Measurements from ENCODE around the gene C2orf74. TPM values are rescaled to one million over a fixed set of nuclear protein-coding genes. Genes with fewer than 3 reads are reported as not detected.

C2orf74 gene
- polyA plus RNA-seq, 3 donors, result 3.0 to 18.2 (median 12.0) TPM

DNA sequence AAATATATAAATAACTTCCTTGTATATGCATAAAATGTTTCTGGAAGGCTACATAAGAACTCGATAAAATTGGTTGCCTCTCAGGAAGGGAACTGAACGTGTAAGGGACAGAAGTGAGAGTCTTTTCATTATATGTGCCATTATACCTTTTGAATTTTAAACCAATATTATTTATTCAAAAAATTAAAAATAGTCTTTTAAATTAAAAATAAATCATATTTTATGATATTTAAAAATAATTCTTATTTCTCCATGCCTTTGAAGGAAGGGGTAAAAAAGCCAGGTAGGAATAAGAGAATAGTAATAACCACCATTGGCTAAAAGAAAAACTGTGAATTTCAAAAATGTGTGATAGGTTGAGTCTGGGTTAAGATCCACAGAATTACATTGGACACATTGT, 45.7 kb upstream of the C2orf74 start:
- H3K27ac Mint-ChIP-seq, result no peak overlapping the region

DNA sequence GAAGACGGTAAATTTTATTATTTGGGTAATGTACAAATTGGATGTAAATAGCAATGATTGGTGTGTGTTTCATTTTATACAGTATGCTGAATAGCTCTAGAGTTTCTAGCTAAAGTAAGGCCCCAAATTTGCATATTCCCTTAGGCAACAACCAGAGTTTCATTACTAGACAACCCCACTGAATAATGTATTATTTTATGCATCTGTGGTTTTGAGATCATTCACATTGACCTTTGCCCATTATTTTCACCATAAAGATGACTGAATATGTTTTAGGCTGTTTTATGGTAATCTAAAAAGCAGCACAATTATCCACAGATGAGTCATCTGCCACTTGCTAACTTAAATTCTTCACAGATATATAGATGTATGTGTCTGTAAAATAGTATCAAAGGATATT, 44.5 kb upstream of the C2orf74 start:
- WGBS (ENCODE audit: insufficient coverage), result no CpG with 5 or more reads among the region's 1 CpG
- TF ChIP-seq, protein P1, sequence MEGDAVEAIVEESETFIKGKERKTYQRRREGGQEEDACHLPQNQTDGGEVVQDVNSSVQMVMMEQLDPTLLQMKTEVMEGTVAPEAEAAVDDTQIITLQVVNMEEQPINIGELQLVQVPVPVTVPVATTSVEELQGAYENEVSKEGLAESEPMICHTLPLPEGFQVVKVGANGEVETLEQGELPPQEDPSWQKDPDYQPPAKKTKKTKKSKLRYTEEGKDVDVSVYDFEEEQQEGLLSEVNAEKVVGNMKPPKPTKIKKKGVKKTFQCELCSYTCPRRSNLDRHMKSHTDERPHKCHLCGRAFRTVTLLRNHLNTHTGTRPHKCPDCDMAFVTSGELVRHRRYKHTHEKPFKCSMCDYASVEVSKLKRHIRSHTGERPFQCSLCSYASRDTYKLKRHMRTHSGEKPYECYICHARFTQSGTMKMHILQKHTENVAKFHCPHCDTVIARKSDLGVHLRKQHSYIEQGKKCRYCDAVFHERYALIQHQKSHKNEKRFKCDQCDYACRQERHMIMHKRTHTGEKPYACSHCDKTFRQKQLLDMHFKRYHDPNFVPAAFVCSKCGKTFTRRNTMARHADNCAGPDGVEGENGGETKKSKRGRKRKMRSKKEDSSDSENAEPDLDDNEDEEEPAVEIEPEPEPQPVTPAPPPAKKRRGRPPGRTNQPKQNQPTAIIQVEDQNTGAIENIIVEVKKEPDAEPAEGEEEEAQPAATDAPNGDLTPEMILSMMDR (IDR thresholded peaks at IDR 0.05), result no peak
- H3K4me1 ChIP-seq (ENCODE audit: control insufficient read depth in 1 of 2, insufficient read depth in 2 of 2, low read length in 2 of 2), result no peaks in the 10 kb centered on the region
- Mint-ChIP-seq H3K4me1 (no peaks in the 10 kb centered on the region), H3K27me3 (ENCODE audit: low read depth in 3 of 3) (peaks cover 0 to 2% (median 0%) of the 10 kb centered on the region in 3 donors), H3K36me3 (peaks cover 34 to 59% of the 10 kb centered on the region in 2 donors), H3K4me3 (no peak overlapping the region), H3K27ac (no peak overlapping the region), H3K9me3 (peaks cover under 1 to 5% (median 3%) of the 10 kb centered on the region in 7 donors)
- no peaks in the 10 kb centered on the region for H3K9me3 ChIP-seq (replicated peaks in 1 of 2; ENCODE audit: control insufficient read depth in 1 of 2, insufficient read depth in 1 of 2, low read length in 2 of 2)
- H2AFZ ChIP-seq (ENCODE audit: insufficient read depth, low read depth, low read length, poor library complexity, severe bottlenecking), result no peak overlapping the region
- H3K79me2 ChIP-seq (ENCODE audit: insufficient read depth, low read length), result no peaks in the 10 kb centered on the region
- DNase-seq, result no peak
- H3K27ac ChIP-seq (ENCODE audit: low read depth in 1 of 2, low read length in 2 of 2), result no peak overlapping the region
- no peak overlapping the region for H3K4me3 ChIP-seq (replicated peaks in 1 of 3; ENCODE audit: low read depth in 2 of 3, low read length in 3 of 3)
- intact Hi-C loops (cut with micrococcal nuclease), result no loop called here
- H3K27me3 ChIP-seq (ENCODE audit: control insufficient read depth in 2 of 2, insufficient read depth in 2 of 2, low read length in 2 of 2), result no peaks in the 10 kb centered on the region
- H3K4me2 ChIP-seq (replicated peaks; ENCODE audit: extremely low read depth, low read length, poor library complexity, severe bottlenecking), result no peak overlapping the region
- peaks cover 13 to 64% of the 10 kb centered on the region in 2 donors for H3K36me3 ChIP-seq (replicated peaks in 1 of 2; ENCODE audit: control insufficient read depth in 1 of 2, insufficient read depth in 2 of 2, low read length in 2 of 2)
- no peaks in the 10 kb centered on the region for H4K20me1 ChIP-seq (ENCODE audit: insufficient read depth, low read length)
- H3K9ac ChIP-seq (ENCODE audit: insufficient read depth, low read length, poor library complexity, severe bottlenecking), result no peak overlapping the region

More for the DNA sequence above, 45.7 kb upstream of the C2orf74 start:
- H3K9me3 ChIP-seq (replicated peaks in 1 of 2; ENCODE audit: control insufficient read depth in 1 of 2, insufficient read depth in 1 of 2, low read length in 2 of 2), result no peaks in the 10 kb centered on the region
- intact Hi-C loops (cut with micrococcal nuclease), result no loop called here
- no peaks in the 10 kb centered on the region for H4K20me1 ChIP-seq (ENCODE audit: insufficient read depth, low read length)
- no peak overlapping the region for H3K9ac ChIP-seq (ENCODE audit: insufficient read depth, low read length, poor library complexity, severe bottlenecking)
- DNase-seq, result no peak
- H3K27me3 ChIP-seq (ENCODE audit: control insufficient read depth in 2 of 2, insufficient read depth in 2 of 2, low read length in 2 of 2), result no peaks in the 10 kb centered on the region
- WGBS (ENCODE audit: insufficient coverage), result no CpG with 5 or more reads among the region's 2 CpGs
- H3K27ac ChIP-seq (ENCODE audit: low read depth in 1 of 2, low read length in 2 of 2), result no peak overlapping the region
- H3K4me1 ChIP-seq (ENCODE audit: control insufficient read depth in 1 of 2, insufficient read depth in 2 of 2, low read length in 2 of 2), result no peaks in the 10 kb centered on the region
- TF ChIP-seq, protein P1 (IDR thresholded peaks at IDR 0.05), result no peak
- Mint-ChIP-seq H3K27me3 (ENCODE audit: low read depth in 3 of 3) (peaks cover 0 to 2% (median 0%) of the 10 kb centered on the region in 3 donors), H3K4me3 (no peak overlapping the region), H3K4me1 (no peaks in the 10 kb centered on the region), H3K9me3 (peaks cover 2 to 5% (median 3%) of the 10 kb centered on the region in 7 donors), H3K36me3 (peaks cover 38 to 71% of the 10 kb centered on the region in 2 donors)
- no peak overlapping the region for H2AFZ ChIP-seq (ENCODE audit: insufficient read depth, low read depth, low read length, poor library complexity, severe bottlenecking)
- no peak overlapping the region for H3K4me2 ChIP-seq (replicated peaks; ENCODE audit: extremely low read depth, low read length, poor library complexity, severe bottlenecking)
- H3K79me2 ChIP-seq (ENCODE audit: insufficient read depth, low read length), result no peaks in the 10 kb centered on the region
- no peak overlapping the region for H3K4me3 ChIP-seq (replicated peaks in 1 of 3; ENCODE audit: low read depth in 2 of 3, low read length in 3 of 3)
- peaks cover 10 to 72% of the 10 kb centered on the region in 2 donors for H3K36me3 ChIP-seq (replicated peaks in 1 of 2; ENCODE audit: control insufficient read depth in 1 of 2, insufficient read depth in 2 of 2, low read length in 2 of 2)
